K562 treated with DMSO at 1 percent for 48 hours (cell line): ENCODE results near the gene CXorf51A. TPM values are rescaled to one million over a fixed set of nuclear protein-coding genes. Genes with fewer than 3 reads are reported as not detected.

Experiments used
- total RNA-seq: library from RNA; unstranded; fragments of 300-600 nt; gene quantifications from 2 replicates; pipeline ENCODE4 v1.2.3, GENCODE V29; 2022; ENCODE audit warnings: low replicate concordance; ENCODE audit errors: extremely low read depth

The CXorf51A gene
- not detected in 2 replicates for total RNA-seq

GRCh38 chrX:146814644-146815043, at the start of gene CXorf51A:
Gene CXorf51A (minus strand): TSS chrX:146814744. CDS start chrX:146814723, 21 bp downstream.

GRCh38 chrX:146809471-146809870, 5.1 kb downstream of the CXorf51A start, which contains the start of gene CXorf51B:
Gene CXorf51B (plus strand): TSS chrX:146809771. CDS start chrX:146809792, 21 bp downstream.

Other genes with a start within 250 kb of the CXorf51A start
- not detected in 2 replicates for gene CXorf51B, start 5.0 kb downstream of the CXorf51A start, total RNA-seq